ENCODE data around the gene NLRC3.
A peak's percentile ranks its signal among the peaks of the same experiment; 100 is the strongest.

Gene NLRC3

DNA sequence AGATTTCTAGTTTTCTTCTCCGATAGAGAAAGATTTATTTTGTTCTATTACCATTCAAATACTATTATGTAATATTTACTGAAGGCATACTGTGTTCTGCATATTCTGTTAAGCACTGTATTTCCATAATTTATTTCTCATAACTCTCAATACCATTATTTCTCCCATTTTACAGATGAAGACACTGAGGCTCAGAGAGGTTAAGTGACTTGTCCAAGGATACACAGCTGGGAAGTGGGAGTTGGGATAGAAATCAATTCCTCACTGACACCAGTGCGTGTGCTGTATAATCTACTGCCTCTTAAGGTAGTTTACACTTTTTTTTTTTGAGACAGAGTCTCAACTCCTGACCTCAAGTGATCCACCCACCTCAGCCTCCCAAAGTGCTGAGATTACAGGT is 7.4 kb downstream of the NLRC3 start:
- TF ChIP-seq, protein P1, sequence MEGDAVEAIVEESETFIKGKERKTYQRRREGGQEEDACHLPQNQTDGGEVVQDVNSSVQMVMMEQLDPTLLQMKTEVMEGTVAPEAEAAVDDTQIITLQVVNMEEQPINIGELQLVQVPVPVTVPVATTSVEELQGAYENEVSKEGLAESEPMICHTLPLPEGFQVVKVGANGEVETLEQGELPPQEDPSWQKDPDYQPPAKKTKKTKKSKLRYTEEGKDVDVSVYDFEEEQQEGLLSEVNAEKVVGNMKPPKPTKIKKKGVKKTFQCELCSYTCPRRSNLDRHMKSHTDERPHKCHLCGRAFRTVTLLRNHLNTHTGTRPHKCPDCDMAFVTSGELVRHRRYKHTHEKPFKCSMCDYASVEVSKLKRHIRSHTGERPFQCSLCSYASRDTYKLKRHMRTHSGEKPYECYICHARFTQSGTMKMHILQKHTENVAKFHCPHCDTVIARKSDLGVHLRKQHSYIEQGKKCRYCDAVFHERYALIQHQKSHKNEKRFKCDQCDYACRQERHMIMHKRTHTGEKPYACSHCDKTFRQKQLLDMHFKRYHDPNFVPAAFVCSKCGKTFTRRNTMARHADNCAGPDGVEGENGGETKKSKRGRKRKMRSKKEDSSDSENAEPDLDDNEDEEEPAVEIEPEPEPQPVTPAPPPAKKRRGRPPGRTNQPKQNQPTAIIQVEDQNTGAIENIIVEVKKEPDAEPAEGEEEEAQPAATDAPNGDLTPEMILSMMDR (conservative IDR thresholded peaks at IDR 0.05), result no peak
- no peak overlapping the region for H3K27ac ChIP-seq

DNA sequence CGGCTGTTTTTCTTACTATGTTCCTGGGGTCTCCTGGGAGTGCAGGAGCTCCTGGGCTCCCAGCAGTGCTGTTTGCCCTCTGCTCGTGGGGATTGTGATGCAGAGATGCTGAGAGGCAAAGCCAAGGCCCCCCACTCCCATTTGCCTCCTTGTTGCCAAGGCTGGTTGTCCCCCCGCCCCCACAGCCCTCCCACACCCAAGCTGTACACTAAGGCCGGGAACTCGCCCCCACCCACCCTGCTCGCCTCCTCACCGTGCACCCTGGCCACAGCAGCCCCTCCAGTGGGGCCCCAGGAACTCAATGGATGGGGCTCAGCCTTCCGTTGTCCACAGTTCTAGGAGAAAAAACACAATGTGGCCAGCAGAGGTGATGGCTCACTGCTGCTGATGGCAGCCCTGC is 10.2 kb downstream of the NLRC3 start:
- TF ChIP-seq, protein P1 (conservative IDR thresholded peaks at IDR 0.05), result no peak
- H3K27ac ChIP-seq, result no peak overlapping the region

DNA sequence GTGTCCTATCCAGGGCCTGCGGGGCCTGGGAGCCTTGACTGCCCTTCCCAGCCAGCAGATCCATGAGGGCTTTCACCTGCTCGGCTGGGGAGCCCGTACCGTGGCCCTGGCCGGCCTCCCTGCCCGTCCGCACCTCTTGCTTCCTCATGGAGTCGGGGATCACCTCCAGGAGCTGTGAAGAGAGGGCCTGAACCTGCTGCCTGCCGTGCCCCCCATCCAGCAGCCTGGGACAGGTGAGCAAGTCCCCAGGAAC is 12.4 kb downstream of the NLRC3 start:
- TF ChIP-seq, protein P1 (conservative IDR thresholded peaks at IDR 0.05), result no peak
- no peak overlapping the region for H3K27ac ChIP-seq

DNA sequence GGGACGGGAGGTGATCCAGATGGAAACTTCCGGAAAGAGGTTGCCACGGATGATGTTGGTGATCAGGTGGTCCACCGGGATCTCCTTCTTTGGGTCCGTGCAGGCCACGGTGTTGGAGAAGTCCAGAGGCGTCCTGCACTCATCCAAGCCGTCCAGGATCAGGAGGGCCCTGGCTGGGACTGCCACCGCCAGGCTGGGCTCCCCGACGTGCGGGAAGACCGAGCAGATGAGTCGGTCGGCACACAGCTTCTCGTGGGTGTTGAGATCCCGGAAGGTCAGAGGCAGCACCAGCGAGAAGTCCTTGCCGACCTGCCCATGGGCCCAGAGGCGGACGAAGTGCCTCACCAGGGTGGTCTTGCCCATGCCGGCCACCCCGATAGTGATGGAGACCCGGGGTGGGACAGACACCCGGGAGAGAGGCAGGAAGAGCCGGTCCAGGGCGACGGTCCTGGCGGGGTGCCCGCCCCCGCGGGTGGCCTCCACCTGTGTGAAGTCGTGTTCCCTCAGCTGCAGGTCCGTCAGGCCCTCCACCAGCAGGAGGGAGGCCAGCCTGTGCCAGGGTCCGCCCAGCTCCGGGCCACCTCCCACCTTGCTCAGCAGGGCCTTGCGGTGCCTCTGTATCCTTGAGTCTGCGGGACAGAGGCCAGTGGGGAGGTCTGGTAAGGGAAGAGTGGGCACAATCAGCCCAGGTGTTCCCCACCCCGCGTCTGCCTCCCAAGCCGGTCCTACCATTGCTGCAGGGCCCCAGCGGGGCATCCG is 12.9 kb downstream of the NLRC3 start:
- no peak overlapping the region for H3K27ac ChIP-seq
- TF ChIP-seq, protein P1 (conservative IDR thresholded peaks at IDR 0.05), result no peak

DNA sequence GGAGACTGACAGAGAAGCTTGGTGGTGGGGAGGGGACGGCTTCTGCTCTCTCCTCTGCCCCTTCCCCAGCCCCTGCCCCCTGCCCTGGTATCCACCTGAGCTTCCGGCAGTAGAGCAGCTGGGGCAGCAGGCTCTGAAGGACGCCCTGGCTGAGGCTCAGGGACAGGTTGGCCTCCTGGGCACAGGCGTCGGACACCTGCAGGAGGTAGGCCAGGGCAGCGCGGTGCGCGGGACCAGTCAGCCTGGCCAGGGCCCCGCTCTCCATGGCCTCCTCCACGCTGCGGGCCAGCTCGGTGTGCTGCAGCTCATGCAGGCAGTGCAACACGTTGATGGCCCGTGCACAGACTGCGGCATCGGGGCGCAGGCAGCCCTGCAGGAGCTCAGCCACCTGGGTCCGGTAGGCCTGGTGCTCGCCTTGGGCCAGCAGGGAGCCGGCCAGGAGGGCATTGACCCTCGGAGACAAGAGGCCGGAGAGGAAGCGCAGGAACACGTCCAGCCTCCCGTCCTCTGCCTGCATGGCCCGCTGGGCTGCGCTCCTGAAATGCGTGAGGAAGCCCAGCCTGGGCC is 14.2 kb downstream of the NLRC3 start:
- TF ChIP-seq, protein P1 (conservative IDR thresholded peaks at IDR 0.05), result no peak

DNA sequence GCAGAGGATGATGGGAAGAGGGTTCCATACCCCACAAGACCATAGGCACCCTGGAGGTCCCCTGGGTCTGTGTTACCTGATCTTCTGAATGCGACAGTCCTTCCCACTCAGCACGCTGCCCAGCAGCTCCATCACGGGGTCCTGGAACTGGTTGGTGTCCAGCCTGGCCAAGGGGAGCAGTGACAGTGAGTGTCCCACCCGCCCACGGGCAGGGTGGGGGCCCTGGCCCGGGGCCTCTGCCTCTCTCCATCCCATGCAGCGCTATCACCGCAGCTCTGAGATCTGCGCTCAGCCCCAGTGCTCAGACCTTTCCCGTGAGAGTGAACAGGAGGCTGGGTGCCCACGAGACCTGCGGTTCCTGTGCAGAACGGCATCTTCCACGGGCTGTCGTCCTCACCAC is 15.6 kb downstream of the NLRC3 start:
- H3K27ac ChIP-seq, result no peak overlapping the region
- TF ChIP-seq, protein P1 (conservative IDR thresholded peaks at IDR 0.05), result no peak

More for the DNA sequence above, 14.2 kb downstream of the NLRC3 start:
- no peak overlapping the region for H3K27ac ChIP-seq

DNA sequence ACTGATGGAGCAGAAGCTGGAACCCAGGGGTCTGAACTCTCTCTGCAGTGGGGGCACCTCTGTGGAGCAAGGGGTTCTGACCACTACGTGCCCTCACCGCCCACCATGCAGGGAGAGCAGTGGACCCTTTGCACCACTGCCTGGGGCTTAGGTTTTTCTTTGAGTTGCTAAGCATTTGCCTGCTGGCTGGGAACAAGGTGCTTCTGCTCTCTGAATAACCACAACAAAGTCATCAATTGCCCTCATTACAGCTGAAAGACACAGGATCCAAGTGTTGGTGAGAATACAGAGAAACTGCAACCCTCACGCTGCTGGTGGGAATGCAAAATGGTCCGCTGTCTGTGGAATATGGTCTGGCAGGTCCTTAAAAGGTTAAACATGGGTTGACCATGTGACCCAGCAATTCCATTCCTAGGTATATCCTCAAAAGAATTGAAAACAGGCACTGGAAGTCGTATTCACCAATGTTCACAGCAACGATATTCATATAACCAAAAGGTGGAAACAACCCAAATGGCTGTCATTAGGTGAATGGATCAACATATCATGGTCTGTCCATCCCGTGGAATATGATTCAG is 22.8 kb downstream of the NLRC3 start:
- TF ChIP-seq, protein P1 (conservative IDR thresholded peaks at IDR 0.05), result no peak
- H3K27ac ChIP-seq, result peak overlapping the region; percentile 73
